ENCODE data around the gene OR6F1. TPM values are rescaled to one million over a fixed set of nuclear protein-coding genes. Genes with fewer than 3 reads are reported as not detected.
"Not testable (repeated sequence)": the region's sequence is repeated elsewhere in the genome, so short reads cannot be mapped to it uniquely, and the experiment has no call there.

The OR6F1 gene
- not detected in 2 replicates for total RNA-seq (2014; rRNA removed; shearing (Covaris generic); ENCODE audit: low replicate concordance)

DNA sequence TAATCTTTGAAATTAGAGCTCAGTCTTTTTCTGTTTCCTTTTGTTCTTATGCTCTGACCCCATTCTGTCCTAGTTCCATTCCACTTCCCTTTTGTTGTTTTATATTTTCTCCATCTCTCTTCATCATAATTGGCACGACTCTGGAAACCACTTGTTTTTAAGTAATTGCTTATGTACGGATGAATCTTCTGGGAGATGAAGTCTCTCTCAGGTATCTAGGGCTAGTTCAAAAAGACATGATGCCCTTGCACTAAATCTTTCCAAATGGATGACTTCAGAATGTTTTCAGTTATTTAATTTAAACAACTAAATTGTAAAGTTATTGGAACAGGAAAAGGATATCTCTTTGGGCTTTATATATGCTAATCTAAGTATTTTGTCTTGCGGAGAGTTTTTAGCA lies at the start of gene OR6F1:
OR6F1 (minus strand) TSS at position 101 of the 400 bp plus-strand sequence. CDS start 3,891 bp downstream, outside the sequence.
- in situ Hi-C loops (cut with HindIII; ENCODE audit: low pct_unique_long_range_greater_than_20kb, low sequenced_read_pairs) = no loop called here
- DNase-seq (ENCODE audit: low read depth) = no peak

- in situ Hi-C loops (cut with HindIII; ENCODE audit: low pct_unique_long_range_greater_than_20kb, low sequenced_read_pairs) = no loop called here
- no peak for DNase-seq (ENCODE audit: low read depth)
Observed at GRCh38 chr1:247760456-247760855, 44.0 kb upstream of the OR6F1 start, which contains the start of gene OR1C1. Gene OR1C1 (minus strand): TSS chr1:247760556. CDS start chr1:247758406, 2,150 bp downstream.

DNA sequence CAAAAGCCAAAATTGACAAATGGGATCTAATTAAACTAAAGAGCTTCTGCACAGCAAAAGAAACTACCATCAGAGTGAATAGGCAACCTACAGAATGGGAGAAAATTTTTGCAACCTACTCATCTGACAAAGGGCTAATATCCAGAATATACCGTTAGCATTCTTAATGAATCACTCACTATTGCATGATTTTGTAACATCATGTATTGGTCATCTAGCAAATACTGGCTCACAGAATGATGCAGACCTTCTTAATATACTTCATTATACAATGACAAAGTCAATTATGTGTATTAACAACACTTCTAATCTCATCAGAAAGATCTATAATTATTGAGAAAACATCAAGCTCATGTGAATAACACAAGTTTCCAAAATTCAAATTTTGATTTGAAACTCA lies 37.9 kb upstream of the OR6F1 start:
- in situ Hi-C loops (cut with HindIII; ENCODE audit: low pct_unique_long_range_greater_than_20kb, low sequenced_read_pairs) = not testable (repeated sequence)

GRCh38 chr1:247749870-247750269 lies 33.4 kb upstream of the OR6F1 start:
- in situ Hi-C loops (cut with HindIII; ENCODE audit: low pct_unique_long_range_greater_than_20kb, low sequenced_read_pairs) = no loop called here
- no peak for DNase-seq (ENCODE audit: low read depth)

More for the DNA sequence above, 37.9 kb upstream of the OR6F1 start:
- DNase-seq (ENCODE audit: low read depth) = not testable (repeated sequence)

DNA sequence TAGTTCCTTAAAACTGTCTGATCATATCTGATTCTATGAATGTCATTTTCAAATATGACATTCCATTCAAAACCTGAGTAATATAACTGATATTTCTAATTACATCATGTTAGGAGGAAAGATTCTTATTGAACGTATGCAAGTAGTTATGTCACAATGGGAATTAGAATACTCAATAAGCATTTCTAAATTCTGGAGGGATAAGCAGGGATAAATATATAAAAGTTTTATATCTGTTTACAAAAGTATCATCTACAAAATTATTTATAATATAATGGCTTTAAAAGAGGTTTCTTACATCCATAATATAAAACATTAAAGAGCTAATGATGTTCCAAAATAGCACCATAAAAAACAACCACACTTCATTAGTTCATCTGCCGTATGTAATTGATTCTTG lies 31.6 kb upstream of the OR6F1 start, which contains the start of gene OR14A2:
OR14A2 (minus strand) TSS at position 101 of the 400 bp plus-strand sequence.
- in situ Hi-C loops (cut with HindIII; ENCODE audit: low pct_unique_long_range_greater_than_20kb, low sequenced_read_pairs) = no loop called here
- DNase-seq (ENCODE audit: low read depth) = no peak

DNA sequence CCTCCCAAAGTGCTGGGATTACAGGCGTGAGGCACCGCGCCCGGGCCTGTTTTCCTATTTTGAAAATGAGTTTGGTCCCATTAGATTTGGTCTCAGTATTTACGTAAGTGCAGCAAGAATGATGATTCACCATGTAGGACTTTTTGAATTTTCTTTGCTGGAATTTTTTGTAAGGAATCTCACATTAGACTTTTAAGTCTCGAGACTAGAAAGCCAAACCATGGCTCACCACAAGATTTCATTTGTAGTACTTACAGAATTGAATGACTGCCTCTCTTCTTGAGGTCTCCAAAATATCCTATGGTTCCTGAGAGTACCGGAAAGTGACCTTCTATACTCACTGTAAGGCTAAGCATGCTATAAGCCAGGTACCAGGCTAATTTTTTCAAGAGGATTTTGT lies 31.2 kb upstream of the OR6F1 start:
- DNase-seq (ENCODE audit: low read depth) = no peak
- in situ Hi-C loops (cut with HindIII; ENCODE audit: low pct_unique_long_range_greater_than_20kb, low sequenced_read_pairs) = no loop called here

DNA sequence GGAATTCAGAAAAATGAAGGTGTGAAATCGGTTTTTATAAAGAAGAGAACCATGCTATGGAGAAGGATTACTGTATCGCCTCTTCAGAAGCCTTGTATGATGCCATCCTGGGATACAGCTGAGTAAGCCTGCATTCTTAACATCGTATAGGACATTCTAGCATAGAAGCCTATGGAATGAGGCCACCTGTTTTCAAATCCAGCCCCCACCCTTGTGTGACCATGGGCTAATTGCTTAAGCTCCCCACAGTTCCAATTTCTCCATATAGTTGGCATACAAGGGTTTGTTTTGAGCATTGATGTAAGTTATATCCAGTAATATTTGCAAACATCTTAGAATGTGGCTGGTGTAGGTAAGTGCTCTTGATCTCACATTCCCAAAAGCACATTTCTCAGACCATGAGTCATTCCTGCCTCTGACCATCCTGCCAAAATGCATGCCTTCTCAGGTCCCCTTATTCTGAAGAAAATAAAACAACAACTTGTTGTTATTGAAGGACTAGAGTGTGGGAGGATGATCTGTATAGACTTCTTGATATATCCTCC lies 30.0 kb upstream of the OR6F1 start:
- in situ Hi-C loops (cut with HindIII; ENCODE audit: low pct_unique_long_range_greater_than_20kb, low sequenced_read_pairs) = no loop called here
- DNase-seq (ENCODE audit: low read depth) = no peak

DNA sequence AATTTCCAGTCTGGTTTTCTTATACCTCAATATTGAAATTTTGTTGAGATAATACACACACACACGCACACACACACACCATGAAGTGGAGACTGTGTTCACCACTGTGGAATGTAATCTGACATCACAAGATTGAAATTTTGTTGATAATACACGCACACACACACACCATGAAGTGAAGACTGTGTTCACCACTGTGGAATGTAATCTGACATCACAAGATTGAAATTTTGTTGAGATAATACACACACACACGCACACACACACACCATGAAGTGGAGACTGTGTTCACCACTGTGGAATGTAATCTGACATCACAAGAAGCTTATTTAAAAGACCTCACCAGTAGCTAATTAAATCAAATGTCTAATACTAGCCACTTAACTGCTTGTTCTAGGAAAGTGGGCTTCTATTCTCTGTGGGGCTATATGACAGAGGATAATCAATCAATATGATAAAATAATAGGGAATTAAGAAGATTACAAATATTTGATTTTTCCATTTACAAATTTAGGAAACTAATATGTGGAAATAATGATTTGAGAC lies 25.8 kb upstream of the OR6F1 start:
- peak; percentile 17 for DNase-seq (ENCODE audit: low read depth)
- in situ Hi-C loops (cut with HindIII; ENCODE audit: low pct_unique_long_range_greater_than_20kb, low sequenced_read_pairs) = not testable (repeated sequence)

GRCh38 chr1:247741756-247742155 lies 25.3 kb upstream of the OR6F1 start:
- no peak for DNase-seq (ENCODE audit: low read depth)
- in situ Hi-C loops (cut with HindIII; ENCODE audit: low pct_unique_long_range_greater_than_20kb, low sequenced_read_pairs) = no loop called here

DNA sequence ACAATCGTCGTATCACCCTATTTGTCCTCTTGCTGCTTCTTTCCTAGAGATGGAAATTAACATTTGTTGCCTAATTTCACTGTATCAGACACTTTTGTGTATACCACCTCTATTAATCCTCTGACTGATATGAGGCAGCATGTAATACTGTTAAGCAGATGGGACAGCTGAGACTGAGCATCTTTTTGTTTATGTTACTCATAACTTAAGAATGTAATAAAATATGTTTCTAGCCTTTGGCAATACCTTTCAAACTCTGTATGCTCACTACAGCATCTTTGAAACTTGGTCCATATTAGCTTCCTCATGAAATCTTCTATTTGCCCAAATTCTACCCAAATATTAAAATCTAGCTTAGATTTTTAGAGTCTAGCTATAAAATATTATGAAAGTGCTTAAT lies 24.3 kb upstream of the OR6F1 start:
- DNase-seq (ENCODE audit: low read depth) = no peak
- in situ Hi-C loops (cut with HindIII; ENCODE audit: low pct_unique_long_range_greater_than_20kb, low sequenced_read_pairs) = no loop called here

DNA sequence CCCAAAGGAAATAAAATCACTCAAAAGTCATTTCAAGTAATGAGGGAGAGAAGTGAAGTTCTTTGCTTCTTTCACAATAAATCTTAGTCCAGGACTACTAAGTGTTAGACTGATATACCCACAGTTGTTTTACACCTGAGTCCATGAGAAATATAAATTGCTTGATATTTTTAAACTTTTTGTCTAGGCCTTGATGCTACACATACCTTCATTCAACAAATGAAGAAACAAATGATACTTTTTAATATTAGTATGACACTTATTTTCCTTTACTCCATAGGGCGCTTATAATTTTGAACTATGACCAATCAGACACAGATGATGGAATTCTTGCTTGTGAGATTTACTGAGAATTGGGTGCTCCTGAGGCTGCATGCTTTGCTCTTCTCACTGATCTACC lies 21.9 kb upstream of the OR6F1 start, which contains the start of gene OR14K1:
OR14K1 (plus strand) TSS at position 301 of the 400 bp plus-strand sequence; CDS start at position 301, 0 bp downstream.
- no peak for DNase-seq (ENCODE audit: low read depth)
- in situ Hi-C loops (cut with HindIII; ENCODE audit: low pct_unique_long_range_greater_than_20kb, low sequenced_read_pairs) = no loop called here

DNA sequence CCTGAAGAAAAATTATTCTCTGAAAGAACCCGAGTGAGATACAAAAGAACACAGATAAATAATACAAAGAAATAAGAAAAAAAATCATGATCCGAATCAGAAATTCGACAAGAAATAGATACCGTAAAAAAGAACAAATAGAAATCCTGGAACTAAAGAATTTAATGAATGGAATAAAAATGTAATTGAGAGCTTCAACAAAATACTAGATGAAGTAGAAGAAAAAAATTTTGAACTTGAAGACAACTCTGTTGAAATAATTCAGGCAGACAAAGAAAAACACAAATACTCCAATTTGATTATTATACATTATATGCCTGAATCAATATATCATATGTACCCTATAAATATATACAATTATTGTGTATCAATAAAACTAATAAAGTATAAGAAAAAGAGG lies 4.8 kb upstream of the OR6F1 start:
- in situ Hi-C loops (cut with HindIII; ENCODE audit: low pct_unique_long_range_greater_than_20kb, low sequenced_read_pairs) = no loop called here

DNA sequence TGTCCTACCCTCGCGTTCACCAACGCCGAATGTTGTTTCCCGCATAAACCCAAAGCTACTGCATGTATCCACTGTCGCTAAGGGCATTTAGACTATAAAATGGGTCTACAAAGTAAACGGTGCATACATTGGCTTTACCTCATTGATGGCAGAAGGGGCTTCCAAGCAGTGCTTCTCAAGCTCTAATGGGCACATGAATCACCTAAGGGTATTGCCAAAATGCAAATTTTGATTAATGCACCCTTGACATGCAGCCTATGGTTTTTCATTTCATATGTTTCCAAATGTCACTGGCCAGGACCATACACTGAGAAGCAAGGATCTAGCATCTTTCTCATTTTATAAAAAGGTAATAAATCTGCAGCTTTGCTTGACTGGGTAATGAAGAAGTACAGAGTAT lies 2.7 kb downstream of the OR6F1 start:
- DNase-seq (ENCODE audit: low read depth) = no peak
- in situ Hi-C loops (cut with HindIII; ENCODE audit: low pct_unique_long_range_greater_than_20kb, low sequenced_read_pairs) = no loop called here

More for the DNA sequence above, 4.8 kb upstream of the OR6F1 start:
- DNase-seq (ENCODE audit: low read depth) = no peak

DNA sequence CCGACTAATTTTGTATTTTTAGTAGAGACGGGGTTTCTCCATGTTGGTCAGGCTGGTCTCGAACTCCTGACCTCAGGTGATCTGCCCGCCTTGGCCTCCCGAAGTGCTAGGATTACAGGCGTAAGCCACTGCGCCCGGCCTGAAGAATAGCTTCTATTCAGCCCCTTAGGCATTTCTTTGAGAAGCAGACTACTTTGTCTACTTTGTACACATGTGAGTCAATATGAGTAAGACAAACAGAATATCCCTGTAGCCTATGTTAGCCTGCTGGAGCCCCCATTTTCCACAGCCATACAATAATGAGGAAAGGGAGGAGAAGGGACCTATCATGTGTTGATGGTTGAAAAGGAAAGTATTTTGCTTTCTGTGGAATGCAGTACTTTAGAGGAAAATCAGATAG lies 5.8 kb downstream of the OR6F1 start:
- DNase-seq (ENCODE audit: low read depth); in situ Hi-C loops (cut with HindIII; ENCODE audit: low pct_unique_long_range_greater_than_20kb, low sequenced_read_pairs): not testable (repeated sequence)

GRCh38 chr1:247701338-247701737 lies 15.1 kb downstream of the OR6F1 start:
- no peak for DNase-seq (ENCODE audit: low read depth)
- in situ Hi-C loops (cut with HindIII; ENCODE audit: low pct_unique_long_range_greater_than_20kb, low sequenced_read_pairs) = no loop called here

- in situ Hi-C loops (cut with HindIII; ENCODE audit: low pct_unique_long_range_greater_than_20kb, low sequenced_read_pairs) = no loop called here
- DNase-seq (ENCODE audit: low read depth) = peak; percentile 17
Observed at GRCh38 chr1:247681288-247681897, 35.1 kb downstream of the OR6F1 start.

GRCh38 chr1:247680171-247680570 lies 36.3 kb downstream of the OR6F1 start:
- in situ Hi-C loops (cut with HindIII; ENCODE audit: low pct_unique_long_range_greater_than_20kb, low sequenced_read_pairs) = no loop called here
- no peak for DNase-seq (ENCODE audit: low read depth)

DNA sequence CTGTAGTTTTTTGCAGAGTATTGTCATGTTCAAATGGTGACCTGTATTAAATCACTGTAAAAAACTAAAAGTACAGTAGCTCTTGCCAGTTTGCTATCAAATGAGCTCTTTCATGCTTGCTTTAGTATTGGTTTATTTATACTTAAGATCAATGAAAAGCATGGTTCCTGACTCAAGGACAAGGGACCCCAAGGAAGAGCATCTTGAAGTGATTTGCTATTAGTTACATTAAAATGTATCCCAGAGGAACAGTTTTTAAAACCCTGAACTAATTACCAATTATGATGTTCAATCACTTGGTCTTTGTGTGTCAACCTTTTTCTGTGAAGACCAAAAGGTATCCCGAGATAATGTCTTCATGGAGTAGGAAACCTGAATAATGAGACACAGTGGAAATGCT lies 36.8 kb downstream of the OR6F1 start, which contains the start of gene OR13G1:
OR13G1 (minus strand) TSS at position 101 of the 400 bp plus-strand sequence. CDS start 6,698 bp downstream, outside the sequence.
- no peak for DNase-seq (ENCODE audit: low read depth)
- in situ Hi-C loops (cut with HindIII; ENCODE audit: low pct_unique_long_range_greater_than_20kb, low sequenced_read_pairs) = no loop called here

DNA sequence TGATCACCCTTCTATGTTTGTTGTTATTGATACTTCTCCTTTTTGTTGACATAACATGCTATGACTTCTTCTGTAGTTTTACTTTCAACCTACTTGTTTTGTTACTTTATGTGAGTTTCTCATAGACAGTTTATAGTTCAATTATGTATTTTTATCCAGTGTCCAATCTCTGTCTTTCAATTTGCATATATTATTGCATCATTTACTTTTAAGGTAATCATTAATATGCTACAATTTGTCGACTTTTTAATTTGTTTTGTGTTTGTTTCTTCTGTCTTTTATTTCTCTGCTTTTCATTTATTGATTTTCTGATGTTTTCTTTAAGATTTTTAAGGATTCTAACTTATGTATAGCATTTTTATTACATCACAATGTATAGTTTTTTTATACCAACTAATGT lies 47.2 kb downstream of the OR6F1 start:
- no peak for DNase-seq (ENCODE audit: low read depth)
- in situ Hi-C loops (cut with HindIII; ENCODE audit: low pct_unique_long_range_greater_than_20kb, low sequenced_read_pairs) = no loop called here
